GM11168 (cell line): Measurements from ENCODE around the gene FSIP1.

ENCODE experiments used
- in situ Hi-C: fragments of 300-500 bp; cut with MboI; formaldehyde crosslinking; loops from one replicate; pipeline ENCODE4 v1.12.0; 2022; ENCODE audit warnings: low sequenced_read_pairs; ENCODE audit not compliant: unreplicated experiment

FSIP1 gene

DNA sequence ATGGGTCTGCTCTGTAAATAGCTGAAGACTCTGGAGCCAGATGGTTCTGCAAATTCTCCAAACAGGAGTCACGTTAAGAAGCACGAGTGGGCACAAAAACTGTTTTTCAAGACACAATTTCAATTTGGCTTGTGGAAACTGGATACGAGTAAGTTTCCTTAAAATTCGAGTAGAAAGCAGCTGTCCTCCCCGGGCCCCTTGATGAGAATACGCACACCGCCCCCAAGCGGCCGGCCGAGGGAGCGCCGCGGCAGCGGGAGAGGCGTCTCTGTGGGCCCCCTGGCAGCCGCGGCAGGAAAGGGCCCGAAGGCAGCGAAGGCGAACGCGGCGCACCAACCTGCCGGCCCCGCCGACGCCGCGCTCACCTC, 202.5 kb downstream of the FSIP1 start:
- in situ Hi-C loops = loop anchor here (25.0 kb wide), 2 partner anchors 268 to 868 kb away; no protein-coding TSS in a partner anchor

DNA sequence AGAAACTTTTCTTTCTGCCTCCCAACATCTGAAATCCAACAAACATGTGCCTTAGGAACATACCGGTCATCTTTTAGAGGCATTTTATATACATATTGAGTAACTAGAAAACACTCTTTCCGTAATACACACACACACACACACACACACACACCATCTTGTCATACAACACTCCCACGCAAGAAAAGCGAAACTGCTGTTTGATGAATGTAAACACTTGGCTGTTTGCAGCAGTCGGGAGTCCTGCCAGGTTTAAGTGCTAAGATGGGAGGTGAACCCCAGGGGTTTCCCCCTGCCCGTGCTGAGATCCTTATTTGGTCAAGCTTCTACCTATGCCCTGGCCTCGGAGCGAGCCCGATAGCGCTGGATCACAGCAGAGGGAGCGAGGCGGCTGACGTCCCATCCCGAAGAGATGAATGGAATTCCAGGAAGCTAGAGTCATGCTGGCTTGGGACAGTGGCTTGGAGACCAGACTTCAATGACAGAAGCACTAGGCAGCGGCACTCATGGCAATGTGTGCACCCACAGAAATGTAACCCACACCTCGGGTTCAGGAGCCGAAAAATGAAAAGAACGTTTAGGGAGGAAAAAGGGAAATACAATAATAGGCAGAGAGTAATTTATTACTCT, 203.0 kb downstream of the FSIP1 start:
- in situ Hi-C loops = loop anchor here (10.0 to 25.0 kb wide), 3 partner anchors 267 to 867 kb away; no protein-coding TSS in a partner anchor

DNA sequence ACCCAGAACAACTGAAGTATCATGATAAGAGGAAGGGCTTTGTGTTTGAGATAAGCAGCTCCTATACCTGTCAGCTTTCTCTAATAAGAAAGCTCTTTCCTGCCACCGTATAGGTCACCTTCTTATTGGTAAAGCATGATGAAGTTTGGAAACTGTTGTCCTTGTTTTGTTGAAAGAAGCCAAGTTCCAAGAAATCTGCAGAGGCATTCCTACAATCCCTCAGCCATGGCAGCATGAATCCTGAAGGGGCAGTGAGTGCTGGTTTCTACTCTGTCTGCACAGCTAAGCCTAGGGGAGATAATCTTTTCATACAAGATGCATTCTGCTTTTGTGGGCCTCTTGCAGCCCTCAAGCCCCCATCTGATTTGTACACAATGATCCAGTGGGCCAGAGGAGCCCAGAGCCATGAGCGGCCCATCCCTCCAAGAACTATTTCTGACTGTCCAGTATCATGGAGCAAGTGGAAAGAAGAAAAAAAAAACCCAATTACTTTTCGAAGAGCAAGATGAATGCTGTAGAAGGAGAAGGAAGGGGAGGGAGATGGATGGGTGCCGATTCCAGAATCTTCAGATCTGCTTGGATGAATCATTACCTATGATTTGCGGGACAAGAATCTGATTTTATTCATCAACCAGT, 203.7 kb downstream of the FSIP1 start:
- in situ Hi-C loops = loop anchor here (10.0 to 25.0 kb wide), 3 partner anchors 267 to 867 kb away; no protein-coding TSS in a partner anchor

DNA sequence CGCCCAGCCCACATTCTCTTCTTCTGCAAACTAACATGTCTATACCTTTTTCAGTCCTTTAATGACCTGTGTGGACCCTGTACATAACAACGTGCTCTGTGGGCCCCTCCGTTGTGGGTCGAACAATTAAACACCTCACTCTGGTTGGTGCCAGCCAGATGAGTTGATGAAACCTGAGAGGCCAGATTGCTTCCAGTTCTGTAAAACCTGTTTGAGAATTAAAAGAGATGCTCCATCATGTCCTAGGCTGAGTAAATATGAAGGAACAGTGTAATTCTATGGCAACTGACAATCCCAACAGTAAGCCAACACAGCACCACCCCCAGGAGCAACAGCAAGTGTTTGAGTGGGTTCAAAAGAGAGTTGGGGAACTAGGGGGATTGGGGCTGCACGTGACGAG, 207.5 kb downstream of the FSIP1 start:
- in situ Hi-C loops = loop anchor here (10.0 to 25.0 kb wide), 3 partner anchors 263 to 863 kb away; no protein-coding TSS in a partner anchor

DNA sequence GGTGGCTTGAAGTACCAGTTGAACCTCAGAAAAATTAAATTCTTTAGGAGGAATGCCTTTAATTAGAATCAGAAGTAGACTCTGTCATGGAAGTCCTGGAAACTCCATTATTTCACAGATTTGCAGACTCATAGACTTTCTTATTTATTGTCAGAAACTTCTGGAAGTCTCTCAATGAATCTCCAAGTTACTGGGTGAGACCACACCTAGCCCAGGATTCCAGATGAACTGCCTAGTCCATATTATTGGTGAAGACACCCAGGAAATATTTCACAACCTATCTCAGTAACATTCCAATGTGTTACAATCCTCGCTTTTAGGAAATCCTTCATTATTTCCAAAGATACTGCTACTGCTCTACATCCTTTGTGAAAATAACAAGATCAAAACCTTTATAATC, 208.2 kb downstream of the FSIP1 start:
- in situ Hi-C loops = loop anchor here (10.0 kb wide), 1 partner anchor 450 kb away; no protein-coding TSS in a partner anchor

DNA sequence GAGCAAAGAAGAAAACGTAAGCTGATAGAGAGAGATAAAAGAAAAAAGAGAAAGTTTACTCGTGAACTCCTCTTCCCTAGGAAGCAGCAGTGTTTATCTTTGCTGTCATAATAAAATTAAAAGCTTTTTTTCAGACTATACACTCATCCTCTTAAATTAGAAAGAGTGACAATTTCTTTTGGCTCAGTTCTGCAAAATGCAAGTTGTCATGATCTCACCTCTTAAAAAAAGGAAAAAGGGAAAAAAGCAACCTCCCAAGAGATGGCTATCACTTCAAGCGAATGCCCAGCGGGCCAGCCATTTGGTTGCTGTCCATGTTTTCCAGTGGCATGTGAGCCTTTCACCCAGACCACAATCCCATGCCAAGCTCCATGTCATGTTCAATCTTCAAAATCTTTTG, 208.8 kb downstream of the FSIP1 start:
- in situ Hi-C loops = loop anchor here (10.0 kb wide), 1 partner anchor 449 kb away; no protein-coding TSS in a partner anchor

DNA sequence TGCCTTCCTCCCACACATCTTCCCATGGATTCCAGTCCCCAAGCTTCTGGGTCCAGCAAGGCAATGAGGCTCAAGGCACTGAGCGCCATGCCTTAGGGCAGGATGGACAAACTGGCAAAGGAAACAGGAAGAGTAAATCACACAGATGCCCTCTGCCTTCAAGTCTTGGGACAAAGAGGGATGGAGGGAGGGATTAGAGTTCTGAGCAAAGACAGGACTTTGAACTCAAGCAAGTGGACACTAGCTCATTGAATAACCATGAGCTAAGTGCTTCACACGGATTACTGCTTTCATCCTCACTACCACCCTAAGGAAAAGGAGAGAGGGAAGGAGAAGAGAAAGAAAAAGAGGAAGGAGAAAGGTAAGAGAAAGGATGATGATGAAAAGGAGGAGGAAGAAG, 209.4 kb downstream of the FSIP1 start:
- in situ Hi-C loops = loop anchor here (10.0 kb wide), 1 partner anchor 448 kb away; no protein-coding TSS in a partner anchor

DNA sequence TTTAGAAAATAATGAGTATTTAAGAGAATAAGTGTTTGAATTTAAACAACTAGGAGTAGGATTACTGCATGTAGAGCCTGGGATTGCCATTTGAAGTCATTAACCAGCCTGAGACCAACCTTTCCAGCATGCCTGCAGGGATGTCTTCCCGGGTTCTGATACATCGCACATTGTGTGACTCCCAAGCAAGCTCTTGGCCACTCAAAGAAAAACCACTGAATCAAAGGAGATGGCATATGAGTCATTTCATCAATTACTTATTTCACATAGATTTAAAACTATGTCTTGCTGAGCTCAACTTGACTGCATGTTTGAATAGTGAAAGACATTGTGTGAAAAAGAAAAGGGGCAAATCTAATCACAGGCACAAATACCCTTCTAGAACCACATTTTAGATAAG, 216.8 kb downstream of the FSIP1 start:
- in situ Hi-C loops = no loop called here

DNA sequence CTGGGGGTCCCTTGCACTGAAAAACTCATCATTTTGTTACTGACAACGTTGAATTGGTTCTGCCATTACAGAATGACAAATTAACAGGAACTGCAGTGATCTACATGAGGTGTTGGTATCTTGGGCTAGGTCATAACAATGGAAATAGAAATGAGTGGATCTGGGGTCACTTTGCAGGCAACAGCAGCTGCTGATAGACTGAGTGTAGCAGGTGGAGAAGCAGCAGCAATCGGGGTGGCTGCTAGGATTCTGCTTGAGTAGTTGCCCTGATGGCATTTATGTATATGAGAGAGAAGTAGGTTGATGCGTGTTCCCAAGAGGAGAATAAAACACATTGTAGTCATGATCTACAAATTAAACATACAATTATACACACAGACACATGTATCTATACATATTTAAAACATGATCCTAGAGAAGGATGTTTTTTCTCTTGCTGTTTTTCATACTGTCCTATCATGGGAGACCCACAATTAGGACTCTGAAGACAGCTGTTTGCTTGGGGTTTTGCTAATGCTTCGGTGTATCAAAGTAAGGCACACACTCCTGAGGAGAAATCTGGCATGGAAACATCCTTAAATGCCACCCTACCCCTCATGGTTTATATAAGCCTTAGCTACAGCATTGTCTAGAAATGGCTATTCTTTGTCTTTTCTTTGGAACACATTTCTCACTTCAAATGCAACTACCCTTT, 217.5 kb downstream of the FSIP1 start:
- in situ Hi-C loops = no loop called here

DNA sequence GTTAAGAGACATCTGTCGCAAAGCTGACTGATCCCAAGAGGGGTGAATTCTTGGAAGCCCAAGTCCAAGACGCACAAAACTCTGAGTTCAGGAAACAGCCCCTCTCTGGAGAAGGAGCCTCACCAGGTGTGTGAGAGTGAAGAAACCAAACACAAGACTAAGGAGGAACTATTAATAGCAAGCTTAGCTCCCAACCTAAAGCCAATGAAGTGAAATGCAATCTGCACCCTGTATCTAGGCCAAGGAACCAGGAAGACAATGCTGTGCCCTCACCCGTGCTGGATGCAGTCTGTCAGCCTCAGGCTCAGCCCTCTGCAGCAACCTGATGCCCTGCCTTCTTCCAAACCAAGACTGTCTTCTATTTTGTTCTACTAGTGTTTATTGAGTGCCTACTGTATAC, 224.2 kb downstream of the FSIP1 start:
- in situ Hi-C loops = no loop called here

DNA sequence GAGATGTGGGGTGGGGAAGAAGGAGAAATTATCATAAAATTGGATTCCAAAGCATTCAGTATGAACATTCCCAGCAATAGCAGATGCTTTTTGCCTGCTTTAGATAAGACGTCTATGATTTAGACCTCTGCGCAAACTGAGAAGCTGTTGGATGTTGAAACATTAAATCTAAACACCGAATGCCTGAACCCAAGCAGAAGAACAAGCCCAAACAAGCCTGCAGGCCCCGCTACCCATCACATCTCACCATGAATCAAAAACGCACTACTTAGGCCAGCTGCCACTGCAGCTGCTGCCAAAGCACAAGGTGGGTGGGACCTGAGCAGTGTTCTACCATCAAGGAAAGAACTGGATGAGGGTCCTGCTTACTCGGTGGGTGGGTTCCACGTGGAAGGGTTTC, 226.2 kb downstream of the FSIP1 start:
- in situ Hi-C loops = no loop called here

DNA sequence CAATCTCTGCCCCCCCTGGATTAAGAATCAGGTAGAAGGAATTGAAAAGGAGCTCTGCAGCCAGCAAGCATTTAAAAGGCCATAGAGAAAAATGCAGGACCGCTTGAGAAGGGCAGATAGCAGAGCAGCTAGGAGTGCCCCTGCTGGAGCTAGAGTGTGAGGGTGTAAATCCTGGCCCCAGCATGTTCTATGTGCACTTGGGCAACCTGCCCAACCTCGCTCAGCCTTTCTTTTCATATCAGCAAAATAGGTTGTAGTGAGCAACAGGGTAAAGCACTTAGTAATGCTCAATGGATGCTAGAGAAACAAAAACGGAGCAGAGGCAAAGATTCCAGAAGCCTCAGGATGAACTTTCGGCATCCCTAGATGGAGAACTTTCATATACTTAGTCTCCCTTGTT, 226.8 kb downstream of the FSIP1 start:
- in situ Hi-C loops = no loop called here

DNA sequence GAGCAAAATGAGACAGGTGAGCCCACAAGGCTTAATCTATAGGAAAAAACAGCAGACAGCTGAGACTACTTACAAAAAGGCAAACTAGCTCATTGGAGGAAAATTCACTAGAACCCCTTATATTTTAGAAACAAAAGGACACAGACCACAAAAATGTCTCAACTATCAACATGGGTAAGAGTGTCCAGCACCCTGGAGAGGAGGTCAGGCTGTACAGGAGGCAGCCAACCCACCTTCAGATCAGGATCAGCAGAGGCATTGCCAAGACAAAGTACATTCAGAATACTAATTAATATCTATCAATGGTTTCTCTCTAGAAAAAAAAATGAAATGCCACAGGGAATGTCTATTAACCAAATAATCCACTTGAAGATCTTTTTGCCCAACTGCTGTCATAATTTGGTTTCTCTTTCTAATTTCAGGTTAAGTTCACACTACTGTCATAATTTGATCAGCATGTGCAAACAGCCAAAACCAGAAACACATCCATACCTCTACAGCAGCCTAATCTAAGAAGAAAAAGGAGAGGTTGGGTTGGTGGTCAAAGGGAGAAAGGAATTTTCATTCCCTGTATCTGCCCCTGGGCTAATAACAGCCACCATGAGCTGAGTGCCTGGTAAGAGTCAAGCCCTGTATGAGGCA, 227.8 kb downstream of the FSIP1 start:
- in situ Hi-C loops = no loop called here

DNA sequence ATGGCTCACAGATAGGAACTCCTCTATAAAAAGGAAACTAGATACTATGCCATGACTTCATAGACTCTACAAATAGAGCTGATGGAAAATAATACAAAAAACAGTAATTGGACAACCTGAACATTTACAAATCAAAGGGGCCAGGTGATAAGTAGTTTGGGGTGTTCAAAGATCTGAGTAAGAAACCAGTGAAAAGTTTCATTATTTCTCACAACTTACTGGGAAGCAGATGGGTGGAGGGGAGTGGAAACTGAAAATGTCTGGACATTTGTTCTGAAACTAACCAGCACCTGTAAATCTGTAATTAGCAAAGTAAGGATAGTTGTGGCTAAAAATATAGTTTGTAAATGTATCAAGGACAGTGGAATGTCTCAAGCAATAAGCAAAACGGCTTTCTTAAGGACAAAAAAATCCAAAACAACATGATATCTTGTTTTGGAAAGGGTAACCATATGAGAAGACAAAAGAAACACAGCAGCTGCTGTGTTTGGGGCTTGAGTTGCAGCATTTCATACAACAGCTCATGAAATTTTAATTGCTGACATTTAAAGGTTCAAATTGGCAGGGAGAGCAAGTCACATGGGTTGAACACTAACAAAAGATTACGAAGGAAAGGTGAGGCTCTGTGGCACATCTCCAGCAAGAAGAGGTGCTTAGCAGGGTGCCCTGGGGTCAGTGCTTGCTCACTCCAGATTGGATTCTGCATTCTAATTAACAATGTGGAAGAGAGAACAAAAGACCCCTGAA, 228.5 kb downstream of the FSIP1 start:
- in situ Hi-C loops = no loop called here

DNA sequence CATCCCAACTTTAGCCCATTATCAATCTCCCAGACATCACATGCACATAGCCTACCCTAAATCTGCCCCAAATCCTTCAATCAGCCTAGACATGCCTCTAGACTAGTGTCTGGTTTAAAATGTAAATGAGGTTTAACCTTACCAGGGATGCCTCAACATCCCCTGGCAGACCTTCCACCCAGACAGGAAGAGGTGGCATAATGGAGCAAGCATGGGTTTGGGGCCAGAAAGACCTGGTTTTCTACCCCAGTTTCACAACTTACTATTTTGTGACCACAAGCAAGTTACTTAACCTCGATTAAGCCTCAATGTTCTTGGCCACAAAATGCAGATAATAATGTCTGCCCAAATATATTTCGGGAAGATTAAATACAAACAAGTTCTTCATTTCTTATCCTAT, 230.1 kb downstream of the FSIP1 start:
- in situ Hi-C loops = no loop called here

DNA sequence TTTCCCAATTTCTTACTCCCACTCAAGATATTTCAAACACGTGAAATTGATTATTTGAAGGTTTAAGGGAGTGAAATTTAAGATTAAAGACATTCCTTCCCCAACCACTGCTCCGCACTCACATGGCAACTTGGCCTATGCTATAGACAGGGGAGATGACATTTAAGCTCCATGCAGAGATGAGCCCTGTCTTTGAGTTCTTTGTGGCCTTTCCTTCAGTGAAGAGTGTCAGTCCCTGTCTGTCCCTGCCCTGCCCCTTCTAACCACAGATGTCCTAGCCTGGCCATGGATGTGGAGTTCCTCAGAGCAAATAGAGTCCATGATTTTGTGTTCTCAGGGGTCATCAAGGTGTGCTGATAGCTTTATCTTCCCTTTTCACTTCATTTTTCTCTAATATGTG, 231.2 kb downstream of the FSIP1 start:
- in situ Hi-C loops = no loop called here
